COR-L47 (cell line): ENCODE measurements around the gene OTUB2.
"Not testable (repeated sequence)": the region's sequence is repeated elsewhere in the genome, so short reads cannot be mapped to it uniquely, and the experiment has no call there.

Experiments used
- DNase-seq: peaks from one replicate; lab custom pipeline; 2025; lab: John Stamatoyannopoulos, UW

The OTUB2 gene

GRCh38 chr14:94056579-94057308 lies 30.6 kb downstream of the OTUB2 start:
- DNase-seq: no peak

DNA sequence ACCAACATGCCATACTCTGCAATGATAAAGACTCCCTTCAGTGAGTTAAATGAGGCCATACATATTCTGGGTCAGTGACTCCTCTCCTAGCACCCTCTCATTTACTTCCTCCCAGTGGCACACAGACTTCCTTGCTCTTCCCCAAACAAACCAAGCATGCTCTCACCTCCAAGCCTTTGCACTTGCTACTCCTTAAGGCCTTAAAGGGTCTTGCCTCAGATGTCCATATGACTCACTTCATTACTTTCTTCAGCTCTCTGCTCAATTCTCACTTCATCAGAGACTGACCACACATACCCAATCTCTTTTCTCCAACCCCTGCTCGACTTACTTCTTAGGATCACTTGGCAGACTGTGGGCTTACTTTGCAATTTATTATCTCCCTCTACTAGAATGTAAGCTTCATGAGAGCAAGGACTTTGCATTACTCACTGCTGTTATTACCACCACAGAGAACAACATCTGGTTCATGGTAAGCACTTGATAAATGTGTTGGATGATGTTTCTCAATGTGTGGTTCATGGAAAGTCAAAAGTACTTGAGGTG lies 32.1 kb downstream of the OTUB2 start:
- no peak for DNase-seq

- DNase-seq: no peak
Observed at GRCh38 chr14:94058674-94059138, 32.6 kb downstream of the OTUB2 start.

DNA sequence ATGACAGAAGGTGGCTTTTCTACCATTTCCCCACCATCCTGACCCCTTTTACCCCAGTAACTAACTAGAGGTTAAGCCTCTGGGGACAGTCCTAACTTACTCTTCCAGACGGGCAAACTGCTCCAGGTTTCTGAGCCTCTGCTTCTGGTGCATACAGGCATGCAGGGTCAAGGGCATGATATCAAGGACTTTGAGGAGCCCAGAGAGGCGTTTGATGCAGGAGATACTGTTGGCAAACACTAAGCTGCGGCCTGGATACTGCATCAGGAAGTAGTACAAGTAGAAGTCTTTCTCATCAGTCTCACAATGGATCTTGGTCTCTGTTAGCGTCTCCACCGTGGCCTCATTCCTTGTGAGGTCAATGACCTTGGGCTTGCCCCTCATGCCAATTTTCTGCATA lies 33.9 kb downstream of the OTUB2 start:
- no peak for DNase-seq

GRCh38 chr14:94062344-94062940 lies 36.3 kb downstream of the OTUB2 start:
- DNase-seq: no peak

DNA sequence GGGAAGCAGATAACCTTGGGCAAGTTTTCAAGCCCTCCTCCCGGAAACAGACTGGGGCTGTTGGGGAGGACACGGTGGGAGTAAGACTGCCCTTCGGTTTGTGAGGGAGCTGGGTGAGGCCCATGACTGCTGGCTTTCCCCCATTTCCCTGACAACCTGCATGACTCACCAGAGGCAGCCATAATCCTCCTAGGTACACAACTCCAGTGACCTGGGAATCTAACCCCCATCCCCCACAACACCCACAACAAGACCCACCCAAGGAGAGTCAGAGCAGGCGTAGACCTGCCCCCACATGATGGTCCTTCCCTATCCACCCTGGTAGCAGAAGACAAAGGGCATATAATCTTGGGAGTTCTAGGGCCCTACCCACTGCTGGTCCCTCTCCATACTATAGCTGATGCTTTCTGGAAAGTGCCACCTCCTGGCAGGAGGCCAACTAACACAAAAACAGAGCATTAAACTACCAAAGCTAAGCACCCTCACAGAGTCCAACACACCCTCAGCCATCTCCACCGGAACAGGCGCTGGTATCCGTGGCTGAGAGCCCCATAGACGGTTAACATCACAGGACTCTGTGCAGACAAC lies 40.0 kb downstream of the OTUB2 start:
- DNase-seq: peak; percentile 45

DNA sequence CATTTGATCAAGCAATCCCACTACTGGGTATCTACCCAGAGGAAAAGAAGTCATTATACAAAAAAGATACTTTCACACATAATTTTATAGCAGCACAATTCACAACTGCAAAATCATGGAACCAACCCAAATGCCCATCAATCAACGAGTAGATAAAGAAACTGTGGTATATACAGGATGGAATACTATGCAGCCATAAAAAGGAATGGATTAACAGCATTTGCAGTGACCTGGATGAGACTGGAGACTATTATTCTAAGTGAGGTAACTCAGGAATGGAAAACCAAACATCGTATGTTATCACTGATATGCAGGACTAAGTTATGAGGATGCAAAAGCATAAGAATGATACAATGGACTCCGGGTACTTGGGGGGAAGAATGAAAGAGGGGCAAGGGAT lies 45.9 kb downstream of the OTUB2 start:
- not testable (repeated sequence) for DNase-seq

DNA sequence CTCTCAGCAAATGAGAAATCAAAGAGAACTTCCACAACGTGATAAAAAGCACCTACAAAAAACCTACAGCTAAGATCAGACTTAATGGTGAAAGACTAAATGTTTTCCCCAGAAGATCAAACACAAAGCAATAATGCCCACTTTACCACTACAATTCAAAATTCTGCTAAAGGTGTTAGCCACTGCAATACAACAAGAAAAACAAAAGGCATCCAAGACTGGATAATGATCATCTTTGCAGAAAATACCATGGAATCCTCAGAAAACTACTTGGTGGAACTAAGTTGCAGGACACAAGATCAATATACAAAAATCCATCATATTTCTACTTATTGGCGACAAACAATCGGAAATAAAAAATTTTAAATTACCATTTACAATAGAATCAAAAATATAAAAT lies 48.4 kb downstream of the OTUB2 start:
- DNase-seq: no peak

DNA sequence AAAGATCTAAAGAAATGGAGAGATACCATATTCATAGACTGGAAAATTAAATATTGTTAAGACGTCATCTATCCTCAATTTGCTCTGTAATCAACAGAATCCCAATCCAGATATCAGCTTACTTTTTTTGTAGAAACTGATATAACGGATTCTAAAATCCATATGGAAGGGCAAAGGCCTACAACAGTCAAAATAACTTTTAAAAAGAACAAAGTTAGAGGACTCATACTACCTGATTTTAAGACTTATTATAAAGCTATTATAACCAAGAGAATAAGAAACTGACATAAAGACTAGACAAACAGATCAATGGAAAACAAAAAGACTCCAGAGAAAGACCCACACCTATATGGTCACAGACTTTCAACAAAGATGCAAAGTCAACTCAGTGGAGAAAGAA lies 48.9 kb downstream of the OTUB2 start:
- DNase-seq: no peak

GRCh38 chr14:94077111-94077821 lies 51.1 kb downstream of the OTUB2 start:
- DNase-seq: no peak

- no peak for DNase-seq
Observed at GRCh38 chr14:94077823-94078222, 51.7 kb downstream of the OTUB2 start.

DNA sequence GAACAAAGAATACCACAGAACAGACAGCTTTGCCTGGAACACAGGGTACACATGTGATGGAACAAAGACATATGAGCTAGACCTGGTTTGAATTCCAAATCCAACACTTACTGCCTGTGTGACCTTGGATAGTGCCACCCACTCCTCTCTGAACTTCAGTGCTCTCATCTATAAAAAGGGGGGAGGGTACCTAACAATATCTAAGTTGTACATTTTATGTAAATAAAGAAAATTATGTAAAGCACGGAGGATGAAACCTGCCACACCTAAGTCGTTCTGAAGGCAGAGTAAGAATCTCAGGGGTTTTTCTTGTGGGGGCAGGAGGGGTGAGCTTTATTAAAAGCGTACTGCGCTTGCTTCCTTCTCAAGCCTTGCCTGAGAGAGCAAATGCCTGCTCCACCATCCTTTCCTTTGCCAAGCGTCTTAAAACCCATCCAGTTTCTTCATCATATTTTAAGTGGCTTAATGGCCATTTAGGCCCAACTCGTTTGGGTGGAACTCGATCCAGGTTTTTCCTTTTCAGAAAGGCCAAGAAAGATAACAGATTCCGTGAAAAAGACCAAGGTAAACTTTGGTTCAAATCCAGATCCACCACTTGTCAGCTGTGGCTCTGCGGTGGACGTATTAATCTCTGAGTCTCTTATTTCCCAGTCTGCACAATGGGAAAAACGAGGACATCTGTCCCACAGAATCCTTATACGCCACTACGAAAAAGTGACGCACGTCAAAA lies 53.9 kb downstream of the OTUB2 start:
- no peak for DNase-seq

DNA sequence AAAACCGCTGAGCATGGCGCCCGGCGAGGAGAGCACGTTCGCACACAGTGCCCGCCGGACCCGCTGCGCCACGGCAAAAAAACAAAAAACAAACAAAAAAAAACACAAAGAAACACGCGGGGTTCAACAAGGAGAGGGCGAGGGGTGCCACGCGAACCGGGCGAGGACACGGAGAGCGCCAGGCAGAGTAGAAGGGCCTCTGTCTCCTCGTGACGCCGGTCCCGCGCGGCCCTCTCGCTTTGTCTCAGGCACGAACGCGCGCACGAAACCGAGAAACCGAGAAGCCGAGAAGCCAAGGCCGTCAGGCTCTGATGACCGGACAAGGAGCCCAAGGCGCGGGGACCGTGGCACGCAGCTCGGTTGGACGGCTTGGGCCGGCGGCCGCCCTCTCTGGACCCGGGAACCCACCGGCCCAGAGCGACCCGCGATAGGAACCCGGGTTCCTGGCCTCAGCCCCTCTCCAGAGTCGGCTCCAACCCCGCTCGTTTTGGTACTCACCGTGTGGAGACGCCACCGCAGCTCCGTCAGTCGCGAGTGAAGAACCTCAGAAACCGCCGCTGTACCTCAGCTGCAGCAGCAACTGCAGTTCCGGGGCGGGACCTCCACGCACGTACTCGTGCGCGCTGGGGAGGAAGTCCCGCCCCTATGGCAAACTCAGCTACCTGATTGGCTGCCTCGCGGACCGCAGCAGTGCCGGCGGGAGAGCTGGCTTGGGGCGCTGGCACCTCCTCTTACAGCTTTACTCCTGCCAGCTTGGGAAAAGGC lies 54.7 kb downstream of the OTUB2 start, which contains the start of the genes DDX24 and IFI27L1:
TSS of gene DDX24 (minus strand) at position 582 of the 765 bp plus-strand sequence. CDS start 1,460 bp downstream, outside the sequence.
TSS of gene IFI27L1 (plus strand) at position 690 of the 765 bp plus-strand sequence. CDS start 15,628 bp downstream, outside the sequence.
- peak; percentile 97 for DNase-seq

DNA sequence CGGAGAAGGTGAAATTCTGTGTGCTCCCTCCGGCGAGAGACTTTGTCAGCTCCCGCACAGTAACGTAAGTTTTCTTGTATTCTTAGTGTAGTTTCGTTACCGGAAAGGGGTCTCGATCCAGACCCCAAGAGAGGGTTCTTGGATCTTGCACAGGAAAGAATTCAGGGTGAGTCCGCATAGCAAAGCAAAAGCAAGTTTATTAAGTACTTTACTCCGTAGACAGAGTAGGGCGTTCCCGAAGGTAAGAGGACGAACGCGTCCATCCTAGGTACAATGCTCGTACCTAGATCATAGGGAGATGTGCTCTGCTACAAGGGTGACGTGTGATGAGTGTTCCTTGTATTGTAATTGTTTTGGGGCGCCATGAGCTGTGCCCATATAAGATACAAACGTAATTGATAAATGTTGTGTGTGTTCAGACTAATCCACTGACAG lies 55.3 kb downstream of the OTUB2 start:
- DNase-seq: peak; percentile 38

DNA sequence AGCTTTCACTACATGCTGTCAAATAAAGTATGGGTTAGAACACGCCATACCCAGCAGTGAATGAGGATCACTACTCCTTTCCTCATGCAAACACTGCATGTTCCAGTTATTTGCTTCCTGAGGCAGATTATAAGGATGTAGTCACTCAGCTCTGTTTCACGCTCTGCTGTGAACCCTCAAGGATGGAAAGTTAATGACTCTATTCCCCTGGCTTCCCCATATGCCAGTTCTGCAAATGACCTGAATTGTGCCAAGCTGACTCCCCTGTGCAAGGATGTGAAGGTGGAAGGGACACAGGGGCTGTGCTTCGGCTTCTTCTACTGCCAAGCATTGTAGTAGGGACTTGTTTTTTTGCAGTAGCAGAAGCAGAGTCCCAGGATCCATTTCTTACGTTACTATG lies 61.8 kb downstream of the OTUB2 start:
- no peak for DNase-seq

- no peak for DNase-seq
Observed at GRCh38 chr14:94088516-94088915, 62.4 kb downstream of the OTUB2 start.

- DNase-seq: no peak
Observed at GRCh38 chr14:94089479-94089878, 63.3 kb downstream of the OTUB2 start.

- no peak for DNase-seq
Observed at GRCh38 chr14:94093418-94093817, 67.3 kb downstream of the OTUB2 start.

GRCh38 chr14:94097091-94097490 lies 71.0 kb downstream of the OTUB2 start:
- DNase-seq: no peak
